K562 (cell line): ENCODE measurements around the gene RAP2B. TPM values are rescaled to one million over a fixed set of nuclear protein-coding genes. Genes with fewer than 3 reads are reported as not detected.
A peak's percentile ranks its signal among the peaks of the same experiment; 100 is the strongest.

Experiments used
- ATAC-seq: fragments of 200-7000 bp; cut with Tn5 transposase; 3 replicates; pipeline ENCODE4 v1.9.1; 2020; ENCODE audit warnings: moderate library complexity
- BruUV-seq: library from RNA; stranded (reverse); fragments of 400-500 nt; replicated peaks from 2 replicates; lab custom pipeline; 2021; lab: Mats Ljungman, UMichigan
- CTCF ChIA-PET: fragments of 300-600 bp; formaldehyde crosslinking; extraction: SDS; loops from one replicate; lab custom pipeline; 2021; ENCODE audit warnings: low intra/inter-chr PET ratio; lab: Yijun Ruan, JAX
- POLR2A ChIA-PET: fragments of 300-600, 350-650 bp; sonication (Branson Sonifier 250); formaldehyde crosslinking; extraction: SDS; loops from one replicate; lab custom pipeline; 2021; ENCODE audit warnings: antibody characterized with exemption, inconsistent platforms; lab: Yijun Ruan, JAX
- DNase-seq, 4 experiments: peaks; one replicate each; pipeline versions ENCODE4 v3.0.0 to v3.0.0-alpha.2; 2011 to 2018; ENCODE audit warnings: low spot score in 3 of 4, mixed read lengths in 3 of 4; ENCODE audit errors: extremely low read depth in 1 of 4
- FAIRE-seq: peaks from 2 replicates; lab custom pipeline; 2011; peaks lifted over from hg19 to GRCh38; lab: Jason Lieb, UNC
- H2AFZ ChIP-seq: 2 replicates; pipeline ENCODE4 v1.6.0; 2011; ENCODE audit warnings: low read depth, low read length, control low read depth, inconsistent platforms
- H3K27ac ChIP-seq: fragments of 200-600 bp; 3 replicates; pipeline ENCODE4 v1.8.0; 2011; ENCODE audit warnings: low read depth, mild to moderate bottlenecking, control low read depth, inconsistent platforms, low read length, moderate library complexity, mixed read lengths; ENCODE audit errors: extremely low read depth
- H3K27me3 ChIP-seq, 2 experiments: fragments of 300-600 bp in 1 of 2; 2 replicates in 1 of 2; 3 replicates in 1 of 2; pipeline versions ENCODE4 v1.6.0 to v1.8.0; 2011; ENCODE audit warnings: inconsistent platforms in 2 of 2, low read length in 2 of 2, mild to moderate bottlenecking in 1 of 2, mixed read lengths in 1 of 2, moderate library complexity in 1 of 2; ENCODE audit not compliant: control insufficient read depth in 2 of 2, insufficient read depth in 2 of 2
- H3K36me3 ChIP-seq: fragments of 300-600 bp; 3 replicates; pipeline ENCODE4 v1.8.0; 2011; ENCODE audit warnings: mild to moderate bottlenecking, low read length, inconsistent platforms; ENCODE audit not compliant: control insufficient read depth, insufficient read depth
- H3K4me1 ChIP-seq, 2 experiments: fragments of 200-600 bp in 1 of 2; replicated peaks in 1 of 2; 2 replicates in 1 of 2; 3 replicates in 1 of 2; pipeline versions ENCODE4 v1.5.1 to v1.8.0; 2011; ENCODE audit warnings: inconsistent platforms in 2 of 2, low read length in 2 of 2, mild to moderate bottlenecking in 1 of 2, mixed read lengths in 1 of 2, moderate library complexity in 1 of 2; ENCODE audit not compliant: control insufficient read depth in 2 of 2, insufficient read depth in 2 of 2
- H3K4me2 ChIP-seq: 2 replicates; pipeline ENCODE4 v1.6.1; 2011; ENCODE audit warnings: low read length, control low read depth, inconsistent platforms, mixed read lengths; ENCODE audit not compliant: insufficient read depth
- H3K4me3 ChIP-seq: fragments of 200-600 bp; sonication (generic), shearing (Covaris generic); 2 replicates; pipeline ENCODE4 v1.5.1; 2016; ENCODE audit warnings: control low read depth, inconsistent platforms
- H3K79me2 ChIP-seq: fragments of 200-600 bp; 3 replicates; pipeline ENCODE4 v1.8.0; 2011; ENCODE audit warnings: low read length, inconsistent platforms; ENCODE audit not compliant: control insufficient read depth, insufficient read depth
- H3K9ac ChIP-seq, 2 experiments: 2 replicates each; pipeline versions ENCODE4 v1.6.0 to v1.6.1; 2011; ENCODE audit warnings: low read depth in 2 of 2, low read length in 2 of 2, control low read depth in 1 of 2, inconsistent platforms in 1 of 2, mild to moderate bottlenecking in 1 of 2, mixed read lengths in 1 of 2; ENCODE audit not compliant: insufficient read depth in 1 of 2
- H3K9me1 ChIP-seq: one replicate; pipeline ENCODE4 v1.6.0; 2011; ENCODE audit warnings: inconsistent platforms, mild to moderate bottlenecking, low read length, moderate library complexity; ENCODE audit not compliant: control insufficient read depth, insufficient read depth
- H3K9me3 ChIP-seq: replicated peaks from 2 replicates; pipeline ENCODE4 v1.5.1; 2011; ENCODE audit warnings: low read depth, low read length, inconsistent platforms; ENCODE audit not compliant: control insufficient read depth, insufficient read depth
- H4K20me1 ChIP-seq: replicated peaks from 2 replicates; pipeline ENCODE4 v1.6.1; 2011; ENCODE audit warnings: low read length, inconsistent platforms, mixed read lengths; ENCODE audit not compliant: control insufficient read depth, insufficient read depth
- E2F6 ChIP-seq, 2 experiments: IDR thresholded peaks; 2 replicates each; pipeline ENCODE4 v1.6.1; 2011; ENCODE audit warnings: borderline replicate concordance in 1 of 2, control low read depth in 1 of 2, low read depth in 1 of 2, low read length in 1 of 2, mild to moderate bottlenecking in 1 of 2, mixed read lengths in 1 of 2, moderate library complexity in 1 of 2; ENCODE audit not compliant: insufficient read depth in 1 of 2, insufficient read length in 1 of 2, poor library complexity in 1 of 2, severe bottlenecking in 1 of 2; ENCODE audit errors: extremely low read depth in 1 of 2
- JUND ChIP-seq, 2 experiments: IDR thresholded peaks; 2 replicates in 1 of 2; 3 replicates in 1 of 2; pipeline ENCODE4 v1.6.1; 2011; ENCODE audit warnings: borderline replicate concordance in 2 of 2, low read depth in 2 of 2, low read length in 2 of 2, improper control_type of control experiment in 1 of 2, missing biosample characterization in 1 of 2, missing genetic modification characterization in 1 of 2, missing genetic modification reagents in 1 of 2
- MGA ChIP-seq: fragments of 450-650 bp; IDR thresholded peaks from 2 replicates; pipeline ENCODE4 v1.6.1; 2016; ENCODE audit warnings: mild to moderate bottlenecking, moderate library complexity
- ZNF280A ChIP-seq: fragments of 450-650 bp; IDR thresholded peaks from 2 replicates; pipeline ENCODE4 v1.6.1; 2018; ENCODE audit warnings: mild to moderate bottlenecking, low read depth; ENCODE audit not compliant: partially characterized antibody
- ZNF785 ChIP-seq: fragments of 250-450 bp; sonication (Bioruptor Pico); IDR thresholded peaks from 2 replicates; pipeline ENCODE4 v1.4.0; 2020; ENCODE audit warnings: mild to moderate bottlenecking
- WGBS: fragments of 100-300 bp; shearing (Covaris generic); methylation state at CpG from one replicate; pipeline ENCODE4 v1.1.6; 2016; ENCODE audit warnings: low coverage, mixed read lengths; ENCODE audit not compliant: insufficient coverage; ENCODE audit errors: missing lambda C conversion rate; 5-methylcytosine and 5-hydroxymethylcytosine counted together
- in situ Hi-C: fragments of 300-500 bp; cut with MboI; formaldehyde crosslinking; loops from 4 replicates; pipeline ENCODE4 v1.15.0; 2018; ENCODE audit warnings: inconsistent platforms, mixed read lengths
- intact Hi-C: fragments of 100-400 bp; cut with micrococcal nuclease; formaldehyde crosslinking; loops from 2 replicates; pipeline ENCODE4 v1.14.2; 2022
- polyA plus RNA-seq, 8 experiments: library from polyadenylated mRNA; depleted of rRNA in 4 of 8; stranded (reverse) in 5 of 8; unstranded in 3 of 8; fragments of >200 nt; fragmentation: Nextera tagmentation in 2 of 8; fragmentation: Illumina TruSeq in 1 of 8; extraction: Ambion mirVana in 2 of 8; extraction: Trizol in 1 of 8; gene quantifications; 2 replicates each; pipeline versions ENCODE4 v1.2.1 to v1.2.3, GENCODE V29; 2011 to 2014; ENCODE audit warnings: inconsistent platforms in 1 of 8, missing spikeins in 1 of 8
- total RNA-seq, 7 experiments: library from RNA; depleted of rRNA in 6 of 7; stranded (reverse); fragments of >200 nt in 6 of 7; fragmentation: Illumina TruSeq in 2 of 7; extraction: Trizol in 2 of 7; gene quantifications; 2 replicates each; pipeline versions ENCODE4 v1.2.1 to v1.2.3, GENCODE V29; 2011 to 2021; ENCODE audit warnings: low replicate concordance in 1 of 7

The RAP2B gene
- total and polyA plus RNA-seq, 9 of the 15 experiments (the other 6 are each of a cell fraction or from before 2014, with no cell fraction given): 9.4 to 31.2 (median 15.8) TPM

GRCh38 chr3:153209596-153209995 is 47.6 kb downstream of the RAP2B start:
- peak; percentile 58 for FAIRE-seq
- H3K79me2 ChIP-seq: no peaks in the 10 kb centered on the region
- H3K27me3 ChIP-seq: no peaks in the 10 kb centered on the region
- 38% methylated on average over 7 of the region's 8 CpGs for WGBS
- peak overlapping the region; percentile 26; the same call in 1 of the 2 replicates for H3K4me2 ChIP-seq
- ATAC-seq: peak; percentile 76
- no peaks in the 10 kb centered on the region for H3K9me3 ChIP-seq
- H4K20me1 ChIP-seq: no peaks in the 10 kb centered on the region
- H3K27ac ChIP-seq: no peak overlapping the region
- H3K9ac ChIP-seq: peak overlapping the region in 1 of 2 experiments; percentile 62; a peak in 1 of 4 replicates
- no peaks in the 10 kb centered on the region for H3K36me3 ChIP-seq
- POLR2A ChIA-PET: interaction anchor here (1.1 kb wide), 1 partner anchor 13 kb away, joined by 3 read pairs; no protein-coding TSS in a partner anchor
- no peak overlapping the region for H3K4me3 ChIP-seq
- peaks cover 0 to 13% of the 10 kb centered on the region in 2 experiments; a peak in 2 of 5 replicates for H3K4me1 ChIP-seq
- no peaks in the 10 kb centered on the region for H3K9me1 ChIP-seq
- H2AFZ ChIP-seq: peak overlapping the region; percentile 78
- in situ Hi-C loops: no loop called here
- intact Hi-C loops: no loop called here
- peak in 2 of 4 experiments; percentile 28 to 56 for DNase-seq
- CTCF ChIA-PET: interaction anchor here (0.6 kb wide), 1 partner anchor 471 kb away, joined by 3 read pairs; no protein-coding TSS in a partner anchor
- no TSS peak for BruUV-seq
- peak in 1 of 2 experiments; percentile 47 for TF ChIP-seq E2F6 (IDR thresholded peaks at IDR 0.05; ENCODE audit: borderline replicate concordance in 1 of 2, extremely low read depth in 1 of 2, insufficient read depth in 1 of 2, insufficient read length in 1 of 2, low read depth in 1 of 2, low read length in 1 of 2, poor library complexity in 1 of 2, severe bottlenecking in 1 of 2)
- TF ChIP-seq JUND (IDR thresholded peaks at IDR 0.05; ENCODE audit: borderline replicate concordance, low read depth, low read length): 0 out of 2 replicates have a peak, but pooled peaks have one; percentile 23
- 0 out of 3 replicates have a peak, but pooled peaks have one; percentile 10 for TF ChIP-seq JUND (tag; IDR thresholded peaks at IDR 0.05; ENCODE audit: borderline replicate concordance, low read depth, low read length)
- peak; percentile 68 for TF ChIP-seq MGA
- TF ChIP-seq ZNF785 (CRISPR knock-in tag): no peak
- TF ChIP-seq ZNF280A: no peak
